Astrocyte (in vitro differentiated cells and primary cell): ENCODE results near the gene OR56A3. TPM values are rescaled to one million over a fixed set of nuclear protein-coding genes. Genes with fewer than 3 reads are reported as not detected.

ENCODE experiments used
- DNase-seq: peaks from one replicate; pipeline ENCODE4 v3.0.0-alpha.2; 2010; ENCODE audit warnings: low read depth
- FAIRE-seq: peaks from 2 replicates; lab custom pipeline; 2011; peaks lifted over from hg19 to GRCh38; lab: Jason Lieb, UNC
- H2AFZ ChIP-seq: 2 replicates; pipeline ENCODE4 v1.6.0; 2012; ENCODE audit warnings: low read depth, low read length, inconsistent platforms
- H3K27ac ChIP-seq: 2 replicates; pipeline ENCODE4 v1.5.1; 2011; ENCODE audit warnings: low read depth, low read length, inconsistent platforms
- H3K27me3 ChIP-seq: 2 replicates; pipeline ENCODE4 v1.6.0; 2011; ENCODE audit warnings: low read length, inconsistent platforms; ENCODE audit not compliant: insufficient read depth
- H3K36me3 ChIP-seq: 2 replicates; pipeline ENCODE4 v1.5.1; 2011; ENCODE audit warnings: low read length, inconsistent platforms; ENCODE audit not compliant: insufficient read depth
- H3K4me1 ChIP-seq: 2 replicates; pipeline ENCODE4 v1.5.1; 2011; ENCODE audit warnings: low read length, inconsistent platforms; ENCODE audit not compliant: insufficient read depth
- H3K4me2 ChIP-seq: 2 replicates; pipeline ENCODE4 v1.6.0; 2012; ENCODE audit warnings: low read length, inconsistent platforms
- H3K4me3 ChIP-seq: 2 replicates; pipeline ENCODE4 v1.5.1; 2011; ENCODE audit warnings: low read depth, mild to moderate bottlenecking, low read length, inconsistent platforms; ENCODE audit not compliant: insufficient read depth
- H3K79me2 ChIP-seq: 2 replicates; pipeline ENCODE4 v1.6.0; 2012; ENCODE audit warnings: mild to moderate bottlenecking, low read length, inconsistent platforms; ENCODE audit not compliant: insufficient read depth
- H3K9ac ChIP-seq: 2 replicates; pipeline ENCODE4 v1.6.0; 2012; ENCODE audit warnings: mild to moderate bottlenecking, low read length, inconsistent platforms
- H3K9me3 ChIP-seq: 2 replicates; pipeline ENCODE4 v1.5.1; 2012; ENCODE audit warnings: low read depth, mild to moderate bottlenecking, low read length, inconsistent platforms; ENCODE audit not compliant: insufficient read depth
- H4K20me1 ChIP-seq: 2 replicates; pipeline ENCODE4 v1.6.0; 2012; ENCODE audit warnings: low read length, inconsistent platforms; ENCODE audit not compliant: insufficient read depth
- H3K27ac Mint-ChIP-seq: one replicate; pipeline ENCODE4 v1.8.0; 2021; ENCODE audit warnings: mild to moderate bottlenecking, mixed read lengths; ENCODE audit not compliant: unreplicated experiment
- H3K27me3 Mint-ChIP-seq: one replicate; pipeline ENCODE4 v1.8.0; 2021; ENCODE audit warnings: low read depth, mixed read lengths; ENCODE audit not compliant: unreplicated experiment
- H3K36me3 Mint-ChIP-seq: one replicate; pipeline ENCODE4 v1.8.0; 2021; ENCODE audit warnings: low read depth, mixed read lengths; ENCODE audit not compliant: unreplicated experiment
- H3K4me1 Mint-ChIP-seq: one replicate; pipeline ENCODE4 v1.8.0; 2021; ENCODE audit warnings: low read depth, mixed read lengths; ENCODE audit not compliant: unreplicated experiment
- H3K4me3 Mint-ChIP-seq: one replicate; pipeline ENCODE4 v1.8.0; 2021; ENCODE audit warnings: mild to moderate bottlenecking, moderate library complexity, mixed read lengths; ENCODE audit not compliant: unreplicated experiment
- H3K9me3 Mint-ChIP-seq: one replicate; pipeline ENCODE4 v1.8.0; 2021; ENCODE audit warnings: mild to moderate bottlenecking, mixed read lengths; ENCODE audit not compliant: unreplicated experiment
- CTCF ChIP-seq: IDR thresholded peaks from 2 replicates; pipeline ENCODE4 v1.5.1; 2011; ENCODE audit warnings: low read depth, mild to moderate bottlenecking, inconsistent platforms, low read length, moderate library complexity; ENCODE audit not compliant: insufficient read depth
- EZH2 ChIP-seq: IDR thresholded peaks from 2 replicates; pipeline ENCODE4 v1.6.1; 2012; ENCODE audit warnings: mild to moderate bottlenecking, low read length, inconsistent platforms; ENCODE audit not compliant: insufficient read depth
- total RNA-seq: library from RNA; stranded (reverse); gene quantifications from 2 replicates; pipeline ENCODE4 v1.2.1, GENCODE V29; 2021

The OR56A3 gene
- total RNA-seq, 1 donor from 2014 or later = not detected

- Histone ChIP-seq H3K27me3 (no peaks in the 10 kb centered on the region), H3K4me3 (no peak overlapping the region), H2AFZ (no peak overlapping the region), H3K4me1 (no peaks in the 10 kb centered on the region), H3K36me3 (no peaks in the 10 kb centered on the region), H3K9me3 (peaks cover 3% of the 10 kb centered on the region), H3K9ac (no peak overlapping the region), H4K20me1 (no peaks in the 10 kb centered on the region), H3K79me2 (no peaks in the 10 kb centered on the region), H3K27ac (no peak overlapping the region), H3K4me2 (no peak overlapping the region)
- DNase-seq (no peak), FAIRE-seq (no peak)
- Mint-ChIP-seq H3K4me1 (no peaks in the 10 kb centered on the region), H3K4me3 (no peak overlapping the region), H3K9me3 (no peaks in the 10 kb centered on the region), H3K27ac (no peak overlapping the region), H3K27me3 (peaks cover 11% of the 10 kb centered on the region), H3K36me3 (no peaks in the 10 kb centered on the region)
- TF ChIP-seq EZH2 (no peak), CTCF (no peak)
Measured at GRCh38 chr11:5992150-5992549, 50.1 kb downstream of the OR56A3 start.

- FAIRE-seq = no peak
Measured at GRCh38 chr11:5992604-5993251, 50.7 kb downstream of the OR56A3 start.

More at GRCh38 chr11:5992604-5993251, 50.7 kb downstream of the OR56A3 start:
- peaks cover 10% of the 10 kb centered on the region for H3K27me3 Mint-ChIP-seq
- H3K9me3 Mint-ChIP-seq = no peaks in the 10 kb centered on the region
- H3K4me3 Mint-ChIP-seq = no peak overlapping the region
- no peaks in the 10 kb centered on the region for H3K4me1 Mint-ChIP-seq
- Histone ChIP-seq H3K4me3 (no peak overlapping the region), H3K4me2 (no peak overlapping the region), H2AFZ (no peak overlapping the region), H3K9me3 (peaks cover 3% of the 10 kb centered on the region), H3K27me3 (no peaks in the 10 kb centered on the region), H4K20me1 (no peaks in the 10 kb centered on the region), H3K79me2 (no peaks in the 10 kb centered on the region), H3K4me1 (no peaks in the 10 kb centered on the region), H3K9ac (no peak overlapping the region), H3K27ac (no peak overlapping the region), H3K36me3 (no peaks in the 10 kb centered on the region)
- no peak for DNase-seq
- no peak overlapping the region for H3K27ac Mint-ChIP-seq
- H3K36me3 Mint-ChIP-seq = no peaks in the 10 kb centered on the region
- TF ChIP-seq EZH2 (no peak), CTCF (no peak)
